HCT116 (cell line): ENCODE measurements around the gene PMEPA1. TPM values are rescaled to one million over a fixed set of nuclear protein-coding genes. Genes with fewer than 3 reads are reported as not detected.

Experiments used
- ATAC-seq: fragments of 200-7000 bp; cut with Tn5 transposase; 2 replicates; pipeline ENCODE4 v1.9.1; 2020; ENCODE audit warnings: mild to moderate bottlenecking, moderate library complexity
- BruUV-seq: library from RNA; stranded (reverse); fragments of 400-500 nt; replicated peaks from 2 replicates; lab custom pipeline; 2021; lab: Mats Ljungman, UMichigan
- CTCF ChIA-PET: fragments of 300-600 bp; sonication (Branson Sonifier 250); formaldehyde crosslinking; loops from one replicate; lab custom pipeline; 2021; ENCODE audit warnings: antibody characterized with exemption; lab: Charles Lee
- POLR2A ChIA-PET: fragments of 300-600, 350-600 bp; sonication (Branson Sonifier 250); formaldehyde crosslinking; loops from one replicate; lab custom pipeline; 2021; ENCODE audit warnings: antibody characterized with exemption; lab: Charles Lee
- RAD21 ChIA-PET, 2 experiments: fragments of 300-600 bp; sonication (Branson Sonifier 250); formaldehyde crosslinking; loops; one replicate each; lab custom pipeline; 2023; ENCODE audit warnings: low total read pairs in 2 of 2; ENCODE audit not compliant: uncharacterized antibody in 2 of 2, unreplicated experiment in 2 of 2, low non-redundant PET in 1 of 2; lab: Charles Lee
- DNase-seq: peaks from one replicate; pipeline ENCODE4 v3.0.0-alpha.2; 2010; ENCODE audit warnings: low read depth, low spot score
- H2AFZ ChIP-seq: fragments of 200-600 bp; shearing (Covaris generic), sonication (generic); 2 replicates; pipeline ENCODE4 v1.6.1; 2017; ENCODE audit warnings: low read depth, mixed run types, mixed read lengths, antibody characterized with exemption, low read length; ENCODE audit not compliant: poor library complexity, severe bottlenecking
- H3K27ac ChIP-seq: 2 replicates; pipeline ENCODE4 v1.5.1; 2012; ENCODE audit warnings: low read depth, low read length
- H3K27me3 ChIP-seq: fragments of 200-600 bp; sonication (generic); 2 replicates; pipeline ENCODE4 v1.6.1; 2016; ENCODE audit warnings: mixed run types, low read length, mixed read lengths; ENCODE audit not compliant: insufficient read depth
- H3K36me3 ChIP-seq, 2 experiments: fragments of 200-500 bp in 1 of 2; fragments of 200-600 bp in 1 of 2; sonication (Bioruptor generic) in 1 of 2; sonication (generic) in 1 of 2; 2 replicates each; pipeline versions ENCODE4 v1.5.1 to v1.6.1; 2014 to 2016; ENCODE audit warnings: low read length in 2 of 2, inconsistent platforms in 1 of 2, mixed read lengths in 1 of 2, mixed run types in 1 of 2; ENCODE audit not compliant: insufficient read depth in 2 of 2, control insufficient read depth in 1 of 2
- H3K4me1 ChIP-seq, 2 experiments: fragments of 200-600 bp in 1 of 2; sonication (generic) in 1 of 2; 2 replicates each; pipeline versions ENCODE4 v1.5.1 to v1.6.1; 2012 to 2017; ENCODE audit warnings: low read length in 2 of 2, inconsistent platforms in 1 of 2, mild to moderate bottlenecking in 1 of 2, mixed read lengths in 1 of 2, mixed run types in 1 of 2, moderate library complexity in 1 of 2; ENCODE audit not compliant: insufficient read depth in 2 of 2, control insufficient read depth in 1 of 2
- H3K4me2 ChIP-seq: fragments of 200-600 bp; sonication (generic); 2 replicates; pipeline ENCODE4 v1.6.1; 2017; ENCODE audit warnings: mixed run types, low read length, mixed read lengths
- H3K4me3 ChIP-seq, 2 experiments: fragments of 200-600 bp in 1 of 2; sonication (generic) in 1 of 2; replicated peaks in 1 of 2; 2 replicates each; pipeline ENCODE4 v1.5.1; 2011 to 2016; ENCODE audit warnings: low read length in 2 of 2, control low read depth in 1 of 2, low read depth in 1 of 2, mild to moderate bottlenecking in 1 of 2, mixed read lengths in 1 of 2, mixed run types in 1 of 2
- H3K79me2 ChIP-seq: fragments of 200-600 bp; sonication (generic); 2 replicates; pipeline ENCODE4 v1.6.1; 2017; ENCODE audit warnings: mild to moderate bottlenecking, mixed run types, low read length, moderate library complexity, mixed read lengths; ENCODE audit not compliant: insufficient read depth
- H3K9ac ChIP-seq: fragments of 200-600 bp; sonication (generic); 2 replicates; pipeline ENCODE4 v1.6.1; 2016; ENCODE audit warnings: low read length, mixed read lengths
- H3K9me2 ChIP-seq: fragments of 200-600 bp; sonication (generic), shearing (Covaris generic); 2 replicates; pipeline ENCODE4 v1.6.1; 2017; ENCODE audit warnings: mixed run types, mild to moderate bottlenecking, moderate library complexity; ENCODE audit not compliant: insufficient read depth
- H3K9me3 ChIP-seq, 2 experiments: fragments of 200-500 bp in 1 of 2; fragments of 200-600 bp in 1 of 2; sonication (Bioruptor generic) in 1 of 2; sonication (generic) in 1 of 2; 2 replicates each; pipeline ENCODE4 v1.6.1; 2014 to 2017; ENCODE audit warnings: low read length in 2 of 2, mixed read lengths in 2 of 2, inconsistent platforms in 1 of 2, low read depth in 1 of 2, mild to moderate bottlenecking in 1 of 2, mixed run types in 1 of 2, moderate library complexity in 1 of 2; ENCODE audit not compliant: control insufficient read depth in 1 of 2, insufficient read depth in 1 of 2
- H4K20me1 ChIP-seq: fragments of 200-600 bp; sonication (generic), shearing (Covaris generic); 2 replicates; pipeline ENCODE4 v1.6.1; 2017; ENCODE audit warnings: mixed run types, mild to moderate bottlenecking, moderate library complexity; ENCODE audit not compliant: insufficient read depth
- CTCF ChIP-seq, 3 experiments: fragments of 200-600 bp in 1 of 3; sonication (generic) in 1 of 3; IDR thresholded peaks in 2 of 3; conservative IDR thresholded peaks in 1 of 3; 2 replicates each; pipeline ENCODE4 v1.5.1; 2012 to 2017; ENCODE audit warnings: low read depth in 2 of 3, low read length in 2 of 3, antibody characterized with exemption in 1 of 3, borderline replicate concordance in 1 of 3, control low read depth in 1 of 3, mild to moderate bottlenecking in 1 of 3, mixed read lengths in 1 of 3, mixed run types in 1 of 3, moderate library complexity in 1 of 3; ENCODE audit not compliant: insufficient read depth in 1 of 3
- EGR1 ChIP-seq: IDR thresholded peaks from 2 replicates; pipeline ENCODE4 v1.6.1; 2012; ENCODE audit warnings: low read depth
- FOSL1 ChIP-seq: IDR thresholded peaks from 2 replicates; pipeline ENCODE4 v1.6.1; 2012; ENCODE audit warnings: low read depth
- MAX ChIP-seq: IDR thresholded peaks from 2 replicates; pipeline ENCODE4 v1.6.1; 2012
- POLR2AphosphoS5 ChIP-seq: IDR thresholded peaks from 2 replicates; pipeline ENCODE4 v1.6.1; 2011; ENCODE audit warnings: mild to moderate bottlenecking, low read depth, low read length, moderate library complexity
- RAD21 ChIP-seq: IDR thresholded peaks from 2 replicates; pipeline ENCODE4 v1.6.1; 2012; ENCODE audit warnings: low read depth, mild to moderate bottlenecking
- REST ChIP-seq: IDR thresholded peaks from 2 replicates; pipeline ENCODE4 v1.6.1; 2012; ENCODE audit warnings: low read depth
- SIN3A ChIP-seq: IDR thresholded peaks from 2 replicates; pipeline ENCODE4 v1.6.1; 2012; ENCODE audit warnings: low read depth
- SP1 ChIP-seq: IDR thresholded peaks from 2 replicates; pipeline ENCODE4 v1.6.1; 2012; ENCODE audit warnings: low read depth
- YY1 ChIP-seq: IDR thresholded peaks from 2 replicates; pipeline ENCODE4 v1.6.1; 2011; ENCODE audit warnings: low read length, low read depth, moderate library complexity, mild to moderate bottlenecking; ENCODE audit not compliant: insufficient replicate concordance; ENCODE audit errors: extremely low read depth
- ZFX ChIP-seq: fragments of 450-650 bp; IDR thresholded peaks from 2 replicates; pipeline ENCODE4 v1.6.1; 2017
- ZNF274 ChIP-seq: fragments of 200-500 bp; sonication (Bioruptor generic); IDR thresholded peaks from 2 replicates; pipeline ENCODE4 v1.6.1; 2014; ENCODE audit warnings: mild to moderate bottlenecking, low read depth, low read length, inconsistent platforms
- intact Hi-C: fragments of 100-400 bp; cut with micrococcal nuclease; formaldehyde crosslinking; loops from 2 replicates; pipeline ENCODE4 v1.10.0; 2022
- total RNA-seq: library from RNA; stranded (reverse); gene quantifications from one replicate; pipeline ENCODE4 v1.2.1, GENCODE V29; 2021; ENCODE audit not compliant: unreplicated experiment

Gene PMEPA1
- total RNA-seq, 1 experiment from 2014 or later = 0.64 TPM

- no peak overlapping the region for H3K4me3 ChIP-seq
- H3K4me1 ChIP-seq = no peaks in the 10 kb centered on the region
- intact Hi-C loops = no loop called here
- no peaks in the 10 kb centered on the region for H4K20me1 ChIP-seq
- no peaks in the 10 kb centered on the region for H3K9me3 ChIP-seq
- CTCF ChIA-PET = no interaction called here
- RAD21 ChIA-PET = no interaction called here
- no peak for DNase-seq
- peaks cover 38% of the 10 kb centered on the region; the same call in 1 of the 2 replicates for H3K27me3 ChIP-seq
- no peaks in the 10 kb centered on the region for H3K36me3 ChIP-seq
- POLR2A ChIA-PET = no interaction called here
- no peak overlapping the region for H3K27ac ChIP-seq
- H3K9me2 ChIP-seq = no peaks in the 10 kb centered on the region
- no TSS peak for BruUV-seq
- ATAC-seq = peak; percentile 63; the same call in 1 of the 2 replicates
- no peak overlapping the region for H2AFZ ChIP-seq
- no peak overlapping the region for H3K4me2 ChIP-seq
- H3K79me2 ChIP-seq = no peaks in the 10 kb centered on the region
- no peak overlapping the region for H3K9ac ChIP-seq
- no peak for TF ChIP-seq SP1
- TF ChIP-seq RAD21 = no peak
- TF ChIP-seq SIN3A = no peak
- TF ChIP-seq CTCF (IDR thresholded peaks at IDR 0.05 in 2 of 3, conservative IDR thresholded peaks at IDR 0.05 in 1 of 3; ENCODE audit: borderline replicate concordance in 1 of 3, insufficient read depth in 1 of 3, low read depth in 2 of 3, low read length in 2 of 3) = no peak
- TF ChIP-seq MAX = no peak
Measured at GRCh38 chr20:57738484-57738883, 28.7 kb upstream of the PMEPA1 start.

GRCh38 chr20:57738053-57738452 lies 28.2 kb upstream of the PMEPA1 start:
- CTCF ChIA-PET = no interaction called here
- POLR2A ChIA-PET = no interaction called here
- no TSS peak for BruUV-seq
- H3K4me2 ChIP-seq = no peak overlapping the region
- H4K20me1 ChIP-seq = no peaks in the 10 kb centered on the region
- ATAC-seq (no peak), DNase-seq (no peak)
- H3K9ac ChIP-seq = no peak overlapping the region
- H3K4me1 ChIP-seq = no peaks in the 10 kb centered on the region
- no peak overlapping the region for H2AFZ ChIP-seq
- RAD21 ChIA-PET = no interaction called here
- H3K4me3 ChIP-seq = no peak overlapping the region
- intact Hi-C loops = no loop called here
- H3K27ac ChIP-seq = no peak overlapping the region
- H3K27me3 ChIP-seq = peaks cover 39% of the 10 kb centered on the region; the same call in 1 of the 2 replicates
- H3K9me2 ChIP-seq = no peaks in the 10 kb centered on the region
- H3K36me3 ChIP-seq = no peaks in the 10 kb centered on the region
- no peaks in the 10 kb centered on the region for H3K9me3 ChIP-seq
- H3K79me2 ChIP-seq = no peaks in the 10 kb centered on the region
- TF ChIP-seq SIN3A (no peak), ZFX (no peak), SP1 (no peak), YY1 (no peak), EGR1 (no peak), ZNF274 (no peak), POLR2AphosphoS5 (no peak), CTCF (IDR thresholded peaks at IDR 0.05 in 2 of 3, conservative IDR thresholded peaks at IDR 0.05 in 1 of 3; ENCODE audit: borderline replicate concordance in 1 of 3, insufficient read depth in 1 of 3, low read depth in 2 of 3, low read length in 2 of 3) (no peak), FOSL1 (no peak), REST (no peak)
